Lower leg skin (tissue), 3 donors: Measurements from ENCODE around the gene LHX4.

ENCODE experiments used
- CTCF ChIP-seq, 3 donors: fragments of 450-650 bp; IDR thresholded peaks; one replicate each; pipeline ENCODE4 v1.5.1; 2016; ENCODE audit warnings: antibody characterized with exemption in 3 of 3, mild to moderate bottlenecking in 3 of 3, moderate library complexity in 2 of 3
- POLR2A ChIP-seq, 2 donors: fragments of 450-650 bp; IDR thresholded peaks; one replicate each; pipeline ENCODE4 v1.6.1; 2016 to 2017; ENCODE audit warnings: antibody characterized with exemption in 2 of 2, mild to moderate bottlenecking in 1 of 2, moderate library complexity in 1 of 2

- TF ChIP-seq CTCF (IDR thresholded peaks at IDR 0.05): no peak
- no peak for TF ChIP-seq POLR2A (IDR thresholded peaks at IDR 0.05)
Observed at GRCh38 chr1:180253585-180254495, 23.8 kb downstream of the LHX4 start.
